Measurements from ENCODE around the gene NMT1.
"Not testable (repeated sequence)": the region's sequence is repeated elsewhere in the genome, so short reads cannot be mapped to it uniquely, and the experiment has no call there.

Gene NMT1

DNA sequence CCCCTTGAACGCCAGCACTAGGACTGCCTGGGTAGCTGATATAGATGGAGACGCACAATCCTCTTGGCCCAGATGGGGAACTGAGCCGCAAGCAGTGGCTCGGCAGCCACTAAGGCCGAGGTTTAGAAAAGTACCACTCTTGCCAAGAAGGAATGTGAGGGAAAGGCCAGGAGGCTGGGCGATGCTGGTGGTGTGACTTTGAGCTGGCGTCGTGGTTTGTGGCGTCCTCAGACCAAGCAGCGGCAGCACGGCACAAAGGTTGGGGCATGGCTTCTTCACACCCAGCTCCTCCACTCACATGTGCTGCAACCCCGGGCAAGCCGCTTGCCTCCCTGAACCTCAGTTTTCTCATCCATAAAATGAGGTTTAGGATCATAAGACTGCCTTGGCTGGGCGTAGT lies 25.3 kb upstream of the NMT1 start:
- no peak for DNase-seq

- DNase-seq, result no peak
These were observed 24.4 kb upstream of the NMT1 start for GRCh38 chr17:45036691-45037090.

- DNase-seq, result no peak
These were observed 22.1 kb upstream of the NMT1 start for GRCh38 chr17:45038728-45039634.

DNA sequence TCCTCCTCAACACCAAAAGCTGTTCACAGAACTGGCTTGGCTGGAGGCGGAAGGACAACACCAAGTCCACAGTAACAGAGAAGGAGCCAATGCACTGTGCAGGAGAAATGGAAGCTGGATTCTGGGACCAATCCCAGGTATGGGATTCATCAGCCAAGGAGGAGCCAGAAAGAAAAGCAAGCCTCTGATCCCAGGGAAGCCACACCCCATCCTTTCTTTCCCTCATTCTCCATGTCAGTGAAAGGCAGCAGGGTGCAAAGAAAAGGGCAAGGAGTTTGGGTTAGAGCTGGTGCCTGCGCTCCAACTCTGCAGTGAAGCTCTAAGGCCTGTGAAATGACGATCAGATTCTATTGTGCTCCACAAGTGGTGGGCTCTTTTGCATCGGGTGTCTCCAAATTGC lies 20.7 kb upstream of the NMT1 start:
- DNase-seq, result no peak

DNA sequence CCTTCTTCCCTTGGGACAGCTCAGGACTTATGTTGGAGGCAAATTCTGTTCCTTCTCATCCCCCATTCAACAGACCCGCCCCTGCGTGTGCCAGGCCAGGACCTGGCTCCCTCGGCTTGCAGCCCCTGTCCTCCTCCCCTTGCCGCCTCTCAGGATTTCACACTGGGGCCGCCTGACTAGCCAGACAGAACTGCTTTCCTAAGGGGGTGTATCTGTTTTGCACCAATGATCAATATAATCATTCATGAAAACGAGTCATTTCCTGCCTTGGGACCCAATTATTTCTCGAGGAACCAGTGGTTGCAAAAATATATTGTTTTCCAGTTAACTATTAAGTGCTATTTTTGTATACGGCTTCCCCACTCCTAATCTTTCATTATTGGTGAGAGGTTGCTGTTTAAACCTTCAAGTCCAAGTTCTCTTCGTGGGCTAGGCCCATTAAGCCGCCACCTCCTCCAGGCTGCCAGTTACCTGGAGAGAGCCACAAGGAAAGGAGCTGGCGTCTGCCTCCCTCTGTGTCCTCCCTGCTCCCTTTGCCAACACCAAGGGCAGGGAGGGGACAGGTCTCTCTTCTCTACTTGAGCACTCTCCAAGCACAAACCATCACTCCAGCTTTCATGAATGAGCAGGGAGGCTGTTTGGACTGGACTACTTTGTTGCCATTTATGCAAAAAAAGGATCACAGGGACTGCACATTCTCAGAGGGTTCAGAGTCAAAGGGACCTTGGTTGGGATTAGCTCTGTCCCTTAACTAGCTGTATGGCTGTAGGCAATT lies 18.6 kb upstream of the NMT1 start:
- no peak for DNase-seq

DNA sequence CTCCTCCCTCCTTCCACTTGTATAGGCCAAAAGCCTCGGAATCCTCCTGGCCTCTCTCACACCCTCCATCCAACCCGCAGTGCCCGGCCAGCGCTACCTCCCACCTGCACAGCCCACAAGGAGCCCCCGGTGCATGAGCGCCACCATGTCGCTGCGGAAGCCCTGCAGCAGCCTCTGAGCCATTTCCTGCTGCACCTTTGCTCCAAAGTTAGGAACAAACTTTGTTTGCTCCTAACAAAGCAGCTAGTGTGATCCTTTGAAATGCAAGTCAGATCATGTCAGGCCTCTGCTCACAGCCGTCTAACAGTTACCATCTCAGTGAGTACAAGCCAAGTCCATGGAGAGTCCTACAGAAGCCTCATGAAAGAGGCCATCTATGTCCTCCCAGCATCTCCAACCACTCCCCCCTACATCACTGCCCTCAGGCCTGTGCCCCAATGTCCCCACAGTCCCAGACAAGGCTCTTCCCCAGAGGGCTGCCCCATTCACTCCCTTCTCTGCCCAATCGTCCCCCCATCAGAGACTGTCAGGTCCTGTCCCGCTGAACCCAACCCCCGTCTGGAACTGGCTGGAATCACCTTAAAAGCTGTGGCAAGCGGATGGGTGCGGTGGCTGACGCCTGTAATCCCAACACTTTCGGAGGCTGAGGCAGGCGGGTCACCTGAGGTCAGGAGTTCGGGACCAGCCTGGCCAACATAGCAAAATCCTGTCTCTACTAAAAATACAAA lies 17.1 kb upstream of the NMT1 start:
- DNase-seq, result no peak

- DNase-seq, result no peak
These were observed 14.5 kb upstream of the NMT1 start for GRCh38 chr17:45046537-45047125.

DNA sequence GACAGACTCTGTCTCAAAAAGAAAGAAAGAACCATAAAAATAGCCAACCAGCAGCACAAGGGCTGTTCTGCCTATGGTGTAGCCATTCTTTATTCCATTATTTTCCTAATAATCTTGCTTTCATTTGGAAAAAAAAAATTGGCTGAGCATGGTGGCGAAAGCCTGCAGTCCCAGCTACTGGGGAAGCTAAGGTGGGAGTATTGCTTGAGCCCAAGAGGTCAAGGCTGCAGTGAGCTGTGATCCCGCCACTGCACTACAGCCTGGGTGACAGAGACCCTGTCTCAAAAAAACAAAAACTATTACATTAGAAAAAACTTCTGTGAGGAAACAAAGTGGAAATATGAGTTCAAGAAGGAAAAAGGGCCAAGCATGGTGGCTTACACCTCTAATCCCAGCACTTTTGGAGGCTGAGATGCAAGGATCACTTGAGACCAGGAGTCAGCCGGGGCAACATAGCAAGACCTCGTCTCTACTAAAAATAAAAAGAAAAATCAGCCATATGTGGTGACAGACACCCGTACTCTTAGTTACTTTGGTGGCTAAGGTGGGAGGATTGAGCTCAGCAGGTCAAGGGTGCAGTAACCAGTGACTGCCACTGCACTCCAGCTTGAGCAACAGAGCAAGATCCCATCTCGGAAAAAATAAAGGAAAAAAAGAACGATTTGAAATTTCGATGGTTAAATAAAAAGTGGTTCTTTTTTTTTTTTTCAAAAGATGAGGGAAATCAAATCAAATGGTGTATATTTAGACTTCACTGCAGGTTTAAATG lies 12.1 kb upstream of the NMT1 start:
- DNase-seq, result no peak

GRCh38 chr17:45050481-45051059 lies 10.5 kb upstream of the NMT1 start:
- peak; percentile 53 for DNase-seq

- peak; percentile 85 for DNase-seq
These were observed 9.9 kb upstream of the NMT1 start, which contains the start of gene DCAKD for GRCh38 chr17:45051060-45051719. DCAKD (minus strand) TSS chr17:45051632; CDS start chr17:45034885, 16,747 bp downstream.

- DNase-seq, result not testable (repeated sequence)
These were observed 9.4 kb upstream of the NMT1 start for GRCh38 chr17:45051720-45052051.

DNA sequence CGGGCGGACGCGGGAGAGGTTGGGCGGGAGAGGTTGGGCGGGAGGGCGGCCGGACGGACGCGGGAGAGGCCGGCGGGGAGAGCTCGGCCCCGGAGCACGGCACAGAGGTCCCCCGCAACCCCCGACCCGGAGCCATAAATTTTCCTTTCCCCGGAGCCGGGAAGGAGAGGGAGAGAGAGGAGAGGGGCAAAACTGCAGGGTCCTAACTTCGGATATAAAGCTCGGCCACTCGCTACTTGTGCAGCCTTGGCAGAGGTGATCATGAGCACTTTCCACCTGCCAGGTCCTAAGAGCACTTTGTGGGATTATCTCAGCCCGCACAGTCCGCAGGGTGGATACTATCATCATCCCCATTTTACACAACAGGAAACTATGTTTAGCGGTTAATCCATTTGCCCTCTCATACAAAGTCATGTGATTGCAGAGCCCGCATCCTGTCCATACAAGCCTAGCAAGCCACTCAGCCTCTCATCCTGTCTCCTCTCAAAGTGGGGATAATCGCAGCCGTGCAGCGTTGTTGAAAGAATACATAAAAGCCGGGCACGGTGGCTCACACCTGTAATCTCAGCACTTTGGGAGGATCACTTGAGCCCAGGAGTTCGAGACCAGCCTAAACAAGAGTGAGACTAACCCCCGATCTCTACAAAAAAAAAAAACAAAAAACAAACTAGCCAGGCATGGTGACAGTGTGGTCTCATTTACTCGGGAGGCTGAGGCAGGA lies 8.9 kb upstream of the NMT1 start:
- peak; percentile 72 for DNase-seq

GRCh38 chr17:45060382-45060796 lies 728 bp upstream of the NMT1 start:
- DNase-seq, result no peak

GRCh38 chr17:45061606-45062205 lies 589 bp downstream of the NMT1 start:
- DNase-seq, result no peak

DNA sequence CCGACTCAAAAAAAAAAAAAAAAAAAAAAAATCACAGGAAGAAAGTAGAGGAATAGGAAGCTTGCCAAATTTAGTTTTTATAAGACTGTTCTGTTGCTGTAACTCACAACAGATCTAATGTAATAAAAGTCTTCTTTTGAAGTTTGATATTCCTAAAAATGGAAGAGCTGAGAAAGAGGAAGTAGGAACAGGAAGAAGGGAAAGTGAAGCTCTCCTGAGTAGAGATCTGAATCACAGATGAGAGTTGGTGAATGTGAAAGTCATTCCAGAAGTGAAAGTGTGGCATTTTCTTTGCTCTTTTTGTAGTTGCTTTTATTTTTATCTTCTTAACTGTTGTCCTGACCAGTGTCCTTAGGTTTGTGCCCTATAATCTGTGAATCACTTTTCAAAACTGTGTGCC lies 2.1 kb downstream of the NMT1 start:
- no peak for DNase-seq

DNA sequence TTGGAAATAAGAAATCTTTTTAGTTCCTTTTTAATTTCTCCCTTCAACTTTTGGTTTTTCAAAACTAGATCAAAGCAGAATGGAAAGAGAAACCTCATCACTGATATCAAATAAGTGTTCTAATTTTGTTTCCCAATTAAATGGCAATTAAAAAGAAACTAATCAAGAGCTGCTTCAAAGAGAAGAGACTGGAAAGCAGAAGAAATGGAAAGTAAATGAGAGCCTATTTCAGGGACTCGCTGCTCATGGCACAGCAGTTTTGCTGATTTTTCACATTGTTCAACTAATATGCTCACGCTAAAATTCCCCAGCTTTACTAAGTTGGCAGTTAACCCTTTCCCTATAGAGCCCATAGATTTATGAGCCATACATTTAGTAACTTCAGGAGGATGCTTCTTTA lies 6.5 kb downstream of the NMT1 start:
- no peak for DNase-seq

GRCh38 chr17:45070001-45070400 lies 8.9 kb downstream of the NMT1 start:
- DNase-seq, result no peak

GRCh38 chr17:45070809-45071208 lies 9.7 kb downstream of the NMT1 start:
- no peak for DNase-seq

DNA sequence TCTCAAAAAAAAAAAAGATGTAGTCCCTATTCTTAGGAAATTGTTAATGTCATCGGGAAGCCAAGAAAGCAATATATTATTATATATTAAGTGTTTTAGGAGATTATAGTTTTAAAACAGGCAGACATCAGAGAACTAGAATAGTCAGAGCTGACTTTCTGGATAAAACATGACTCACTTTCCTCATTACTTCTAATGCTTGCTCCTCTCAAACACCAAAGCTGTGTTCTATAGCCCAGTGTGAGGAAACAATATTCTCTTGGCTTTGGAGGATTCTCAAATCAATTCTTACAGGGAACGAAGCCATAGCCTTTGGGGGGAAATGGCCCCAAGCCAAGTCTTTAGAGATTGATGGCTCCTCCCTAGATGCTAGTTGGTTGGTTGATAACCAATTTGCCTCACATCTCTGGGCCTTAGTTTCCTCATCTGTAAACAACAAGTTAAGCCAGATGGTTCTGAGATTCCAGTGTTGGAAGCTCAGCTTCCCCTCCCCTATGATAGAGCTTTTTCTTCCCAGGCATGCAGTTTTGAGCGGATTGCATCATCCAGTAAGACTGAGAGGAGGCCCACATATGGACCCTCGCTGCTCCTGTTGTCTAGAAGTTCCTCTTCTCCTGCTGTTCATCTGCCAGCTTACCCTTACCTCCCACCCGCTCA lies 12.4 kb downstream of the NMT1 start:
- DNase-seq, result no peak

Measured in right kidney (tissue), 1 donor.